GM12892 (cell line): ENCODE results near the gene REPIN1.

ENCODE experiments used
- POLR2A ChIP-seq: IDR thresholded peaks from 2 replicates; pipeline ENCODE4 v1.6.1; 2011; ENCODE audit warnings: low read depth, low read length, control low read depth
- POLR2AphosphoS5 ChIP-seq: IDR thresholded peaks from 2 replicates; pipeline ENCODE4 v1.6.1; 2011; ENCODE audit warnings: low read depth, low read length, control low read depth
- TAF1 ChIP-seq: IDR thresholded peaks from 2 replicates; pipeline ENCODE4 v1.6.1; 2011; ENCODE audit warnings: low read depth, mild to moderate bottlenecking, control low read depth, low read length, borderline replicate concordance

GRCh38 chr7:150421831-150422230 is 53.2 kb downstream of the REPIN1 start:
- TF ChIP-seq POLR2A (no peak), TAF1 (no peak), POLR2AphosphoS5 (no peak)
